Measurements from ENCODE around the gene RBM23. TPM values are rescaled to one million over a fixed set of nuclear protein-coding genes. Genes with fewer than 3 reads are reported as not detected.
"Not testable (repeated sequence)": the region's sequence is repeated elsewhere in the genome, so short reads cannot be mapped to it uniquely, and the experiment has no call there.

RBM23 gene
- total RNA-seq (2014; rRNA removed; shearing (Covaris generic)) = 56.8 and 64.1 TPM in 2 replicates

GRCh38 chr14:22918804-22919600 lies at the start of gene RBM23:
TSS of gene RBM23 (minus strand) at chr14:22919149.
- peak; percentile 98 for DNase-seq (ENCODE audit: low spot score)

GRCh38 chr14:22966783-22967269 lies 47.9 kb upstream of the RBM23 start:
- no peak for DNase-seq (ENCODE audit: low spot score)

- not testable (repeated sequence) for DNase-seq (ENCODE audit: low spot score)
Observed at GRCh38 chr14:22965916-22966782, 47.2 kb upstream of the RBM23 start.

GRCh38 chr14:22962061-22962676 lies 43.2 kb upstream of the RBM23 start:
- DNase-seq (ENCODE audit: low spot score) = no peak

- DNase-seq (ENCODE audit: low spot score) = no peak
Observed at GRCh38 chr14:22955702-22956569, 37.0 kb upstream of the RBM23 start.

GRCh38 chr14:22952418-22952817 lies 33.5 kb upstream of the RBM23 start:
- DNase-seq (ENCODE audit: low spot score) = no peak

- DNase-seq (ENCODE audit: low spot score) = not testable (repeated sequence)
Observed at GRCh38 chr14:22951795-22952194, 32.8 kb upstream of the RBM23 start.

- DNase-seq (ENCODE audit: low spot score) = no peak
Observed at GRCh38 chr14:22945642-22946041, 26.7 kb upstream of the RBM23 start.

GRCh38 chr14:22939684-22940083 lies 20.7 kb upstream of the RBM23 start:
- DNase-seq (ENCODE audit: low spot score) = no peak

GRCh38 chr14:22935156-22935555 lies 16.2 kb upstream of the RBM23 start:
- no peak for DNase-seq (ENCODE audit: low spot score)

GRCh38 chr14:22932146-22932545 lies 13.2 kb upstream of the RBM23 start:
- no peak for DNase-seq (ENCODE audit: low spot score)

- DNase-seq (ENCODE audit: low spot score) = no peak
Observed at GRCh38 chr14:22929961-22930364, 11.0 kb upstream of the RBM23 start.

- DNase-seq (ENCODE audit: low spot score) = peak; percentile 97
Observed at GRCh38 chr14:22929104-22929960, 10.4 kb upstream of the RBM23 start, which contains the start of gene PRMT5. TSS of gene PRMT5 (minus strand) at chr14:22929376. CDS start at chr14:22929361, 15 bp downstream.

GRCh38 chr14:22928237-22929103 lies 9.5 kb upstream of the RBM23 start:
- no peak for DNase-seq (ENCODE audit: low spot score)

GRCh38 chr14:22926316-22926715 lies 7.4 kb upstream of the RBM23 start:
- DNase-seq (ENCODE audit: low spot score) = peak; percentile 54

- DNase-seq (ENCODE audit: low spot score) = no peak
Observed at GRCh38 chr14:22925513-22925912, 6.6 kb upstream of the RBM23 start.

GRCh38 chr14:22923746-22924145 lies 4.8 kb upstream of the RBM23 start:
- no peak for DNase-seq (ENCODE audit: low spot score)

- DNase-seq (ENCODE audit: low spot score) = no peak
Observed at GRCh38 chr14:22922294-22922693, 3.3 kb upstream of the RBM23 start.

GRCh38 chr14:22920697-22921096 lies 1.7 kb upstream of the RBM23 start:
- DNase-seq (ENCODE audit: low spot score) = no peak
